Memory B cell (primary cell): Measurements from ENCODE around the gene AHCY.
A peak's percentile ranks its signal among the peaks of the same experiment; 100 is the strongest.
"Not testable (repeated sequence)": the region's sequence is repeated elsewhere in the genome, so short reads cannot be mapped to it uniquely, and the experiment has no call there.

Source experiments
- ATAC-seq: fragments of 150-1000 bp; cut with Tn5 transposase; 2 replicates; pipeline ENCODE4 v1.10.0; 2021; ENCODE audit warnings: low read depth, mild to moderate bottlenecking, moderate library complexity
- DNase-seq, 2 donors: peaks; one replicate each; pipeline ENCODE4 v3.0.0; 2022; ENCODE audit warnings: low spot score in 2 of 2
- H3K27ac Mint-ChIP-seq: one replicate; pipeline ENCODE4 v1.8.0; 2022; ENCODE audit warnings: mild to moderate bottlenecking, moderate library complexity, mixed read lengths
- H3K27me3 Mint-ChIP-seq: one replicate; pipeline ENCODE4 v1.8.0; 2022; ENCODE audit warnings: mixed read lengths
- H3K36me3 Mint-ChIP-seq: one replicate; pipeline ENCODE4 v1.8.0; 2022; ENCODE audit warnings: mild to moderate bottlenecking, mixed read lengths
- H3K4me1 Mint-ChIP-seq: one replicate; pipeline ENCODE4 v1.8.0; 2022; ENCODE audit warnings: mixed read lengths
- H3K4me3 Mint-ChIP-seq: one replicate; pipeline ENCODE4 v1.8.0; 2022; ENCODE audit warnings: mild to moderate bottlenecking, moderate library complexity, mixed read lengths
- H3K9me3 Mint-ChIP-seq: one replicate; pipeline ENCODE4 v1.8.0; 2022; ENCODE audit warnings: mixed read lengths

AHCY gene

DNA sequence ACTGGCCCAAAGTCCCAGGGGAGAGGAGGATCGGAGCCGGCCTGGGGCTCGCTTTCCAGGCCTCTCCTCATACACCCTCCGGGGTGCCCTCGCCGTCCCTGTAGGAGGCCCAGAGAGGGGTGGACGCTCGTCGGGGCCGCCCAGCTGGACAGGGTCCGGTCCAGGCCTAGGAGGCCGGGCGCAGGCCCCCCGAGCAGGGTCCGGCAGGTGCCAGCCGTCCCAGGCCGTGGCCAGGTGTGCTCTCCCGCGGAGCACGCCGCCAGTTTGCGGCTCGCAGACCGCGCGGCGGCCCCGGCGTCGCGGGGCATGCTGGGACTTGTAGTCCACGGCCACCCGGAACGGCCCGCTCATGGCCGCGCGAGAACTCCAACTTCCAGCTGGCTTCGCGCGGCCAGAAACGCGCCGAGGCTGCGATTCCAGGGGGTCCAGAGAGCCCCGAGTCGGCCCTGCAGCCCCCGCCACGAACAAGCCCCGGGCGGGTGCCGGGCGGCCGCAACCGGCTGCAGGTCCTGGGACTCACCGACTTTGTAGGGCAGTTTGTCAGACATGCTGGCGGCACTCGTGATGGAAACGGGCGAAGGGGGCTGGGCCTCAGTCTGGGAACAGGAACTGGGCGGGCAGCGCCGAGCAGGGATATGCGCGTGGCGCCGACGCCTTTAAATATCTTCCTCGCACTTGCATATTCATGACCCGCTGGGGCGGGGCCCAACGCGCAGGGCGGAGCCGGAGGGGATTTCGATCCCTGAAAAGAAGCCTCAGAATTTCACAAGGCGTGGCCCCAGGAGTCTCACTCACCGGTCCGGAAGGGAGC lies at the start of gene AHCY:
TSS of gene AHCY (minus strand) at position 633 of the 811 bp plus-strand sequence. CDS start at position 548, 85 bp downstream.
- Mint-ChIP-seq H3K27me3 (no peaks in the 10 kb centered on the region), H3K4me3 (peak within 1 kb of the TSS; percentile 92), H3K9me3 (no peaks in the 10 kb centered on the region), H3K4me1 (peaks cover 4% of the 10 kb centered on the region), H3K27ac (peak within 1 kb of the TSS; percentile 83), H3K36me3 (no peaks in the 10 kb centered on the region)
- ATAC-seq, result peak; percentile 89
- peak; percentile 83 to 89 for DNase-seq

DNA sequence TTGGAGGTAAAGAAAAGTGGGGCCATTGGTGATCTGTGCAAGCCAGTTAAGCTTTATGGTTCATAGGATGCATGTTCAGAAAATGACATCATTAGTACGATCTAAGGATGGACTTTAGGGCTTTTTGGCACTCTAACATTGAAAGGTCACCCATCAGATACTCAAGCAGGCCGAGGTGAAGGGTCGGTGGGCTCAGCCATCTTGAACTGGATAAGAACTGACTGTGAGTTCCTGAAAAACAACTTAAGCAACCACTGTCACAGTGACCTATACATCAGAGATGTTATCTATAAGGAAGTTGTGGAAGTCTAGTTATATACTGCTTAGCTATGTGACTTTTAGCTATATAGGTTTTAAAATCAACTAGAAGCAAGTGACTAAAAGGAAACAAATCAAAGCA lies 46.9 kb upstream of the AHCY start:
- Mint-ChIP-seq H3K27me3 (no peaks in the 10 kb centered on the region), H3K4me3 (no peak overlapping the region), H3K4me1 (no peaks in the 10 kb centered on the region), H3K27ac (no peak overlapping the region), H3K9me3 (no peaks in the 10 kb centered on the region), H3K36me3 (no peaks in the 10 kb centered on the region)
- ATAC-seq (no peak), DNase-seq (no peak)

DNA sequence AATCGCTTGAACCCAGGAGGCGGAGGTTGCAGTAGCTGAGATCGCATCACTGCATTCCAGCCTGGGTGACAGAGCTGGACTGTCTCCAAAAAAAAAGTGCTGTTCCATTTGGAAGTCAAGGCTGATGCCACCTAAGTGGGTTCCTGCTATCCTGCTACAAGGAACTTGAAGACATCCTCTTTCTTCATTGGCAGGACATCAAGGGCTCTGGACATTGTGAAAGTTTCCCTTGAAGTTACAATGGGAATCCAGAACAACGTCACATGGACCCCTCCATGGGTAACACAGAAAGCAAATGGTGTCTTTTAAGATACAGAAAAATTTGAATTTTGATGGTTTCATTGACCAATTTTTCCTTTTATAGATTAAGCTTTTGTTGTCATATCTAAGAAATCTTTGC lies 44.4 kb upstream of the AHCY start:
- Mint-ChIP-seq H3K9me3 (no peaks in the 10 kb centered on the region), H3K4me1 (peaks cover 3% of the 10 kb centered on the region), H3K27ac (no peak overlapping the region), H3K27me3 (no peaks in the 10 kb centered on the region), H3K4me3 (no peak overlapping the region), H3K36me3 (no peaks in the 10 kb centered on the region)
- DNase-seq, result no peak
- ATAC-seq, result no peak

DNA sequence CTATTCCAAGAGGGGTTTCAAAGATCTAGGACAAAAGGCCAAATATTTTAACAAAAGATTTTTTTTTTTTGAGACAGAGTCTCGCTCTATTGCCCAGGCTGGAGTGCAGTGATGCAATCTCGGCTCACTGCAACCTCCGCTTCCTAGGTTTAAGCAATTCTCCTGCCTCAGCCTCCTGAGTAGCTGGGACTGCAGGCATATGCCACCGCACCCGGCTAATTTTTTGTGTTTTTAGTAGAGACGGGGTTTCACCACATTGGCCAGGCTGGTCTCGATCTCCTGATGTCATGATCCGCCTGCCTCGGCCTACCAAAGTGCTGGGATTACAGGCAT lies 43.3 kb upstream of the AHCY start:
- not testable (repeated sequence) for H3K9me3 Mint-ChIP-seq, H3K4me1 Mint-ChIP-seq, H3K4me3 Mint-ChIP-seq, ATAC-seq, H3K27ac Mint-ChIP-seq, H3K36me3 Mint-ChIP-seq, H3K27me3 Mint-ChIP-seq, DNase-seq

DNA sequence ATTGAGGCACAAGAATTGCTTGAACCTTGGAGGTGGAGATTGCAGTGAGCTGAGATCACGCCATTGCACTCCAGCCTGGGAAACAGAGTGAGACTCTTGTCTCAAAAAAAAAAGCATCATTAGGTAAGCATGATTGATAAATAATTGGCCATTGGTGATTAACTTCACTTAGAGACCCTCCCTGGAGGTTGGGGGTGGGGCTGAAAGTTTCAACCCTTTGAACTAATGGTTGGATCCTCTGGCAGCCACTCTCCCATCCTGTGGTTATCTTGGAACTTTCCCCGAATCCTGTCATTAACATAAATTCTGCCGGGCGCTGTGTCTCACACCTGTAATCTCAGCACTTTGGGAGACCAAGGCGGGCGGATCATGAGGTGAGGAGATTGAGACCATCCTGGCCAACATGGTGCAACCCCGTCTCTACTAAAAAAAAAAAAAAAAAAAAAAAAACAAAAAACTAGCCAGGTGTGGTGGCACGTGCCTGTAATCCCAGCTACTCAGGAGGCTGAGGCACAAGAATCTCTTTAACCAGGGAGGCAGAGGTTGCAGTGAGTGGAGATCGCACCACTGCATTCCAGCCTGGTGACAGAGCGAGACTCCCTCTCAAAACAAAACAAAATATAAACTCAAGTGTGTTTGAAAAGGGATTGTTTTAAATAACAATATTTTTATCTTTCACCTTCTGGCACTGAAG lies 42.8 kb upstream of the AHCY start:
- ATAC-seq, H3K4me1 Mint-ChIP-seq, H3K27ac Mint-ChIP-seq, H3K36me3 Mint-ChIP-seq, H3K9me3 Mint-ChIP-seq, DNase-seq, H3K4me3 Mint-ChIP-seq, H3K27me3 Mint-ChIP-seq: not testable (repeated sequence)

DNA sequence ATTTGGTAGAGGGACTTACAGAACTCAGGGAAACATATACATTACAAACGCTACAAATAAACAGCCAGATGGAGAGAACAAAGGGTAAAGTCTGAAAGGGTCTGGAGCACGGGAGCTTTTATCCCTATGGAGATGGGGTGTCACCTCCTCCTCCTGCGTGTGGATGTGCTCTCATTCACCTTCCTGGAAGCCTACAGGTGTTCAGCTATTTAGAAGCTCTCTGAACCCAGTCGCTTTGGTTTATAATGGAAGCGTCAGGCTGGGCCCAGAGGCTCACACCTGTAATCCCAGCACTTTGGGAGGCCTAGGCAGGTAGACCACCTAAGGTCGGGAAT lies 42.2 kb upstream of the AHCY start:
- Mint-ChIP-seq H3K36me3 (no peaks in the 10 kb centered on the region), H3K27me3 (no peaks in the 10 kb centered on the region), H3K27ac (no peak overlapping the region), H3K4me1 (peaks cover 6% of the 10 kb centered on the region), H3K9me3 (no peaks in the 10 kb centered on the region), H3K4me3 (no peak overlapping the region)
- ATAC-seq (no peak), DNase-seq (no peak)

DNA sequence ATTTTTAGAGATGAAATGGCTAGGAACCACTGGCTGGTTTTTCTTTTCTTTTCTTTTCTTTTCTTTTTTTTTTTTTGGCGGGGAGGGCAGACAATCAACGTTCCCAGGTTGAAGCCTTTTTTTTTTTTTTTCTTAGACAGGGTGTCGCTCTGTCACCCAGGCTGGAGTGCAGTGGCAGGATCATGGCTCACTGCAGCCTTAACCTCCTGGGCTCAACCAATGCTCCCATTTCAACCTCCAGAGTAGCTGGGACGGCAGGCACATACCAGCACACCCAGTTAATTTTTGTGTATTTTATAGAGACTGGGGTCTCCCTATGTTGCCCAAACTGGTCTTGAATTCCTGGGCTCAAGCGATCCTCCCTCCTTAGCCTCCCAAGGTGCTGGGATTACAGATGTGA lies 41.1 kb upstream of the AHCY start:
- no peaks in the 10 kb centered on the region for H3K27me3 Mint-ChIP-seq
- no peak overlapping the region for H3K27ac Mint-ChIP-seq
- no peaks in the 10 kb centered on the region for H3K36me3 Mint-ChIP-seq
- ATAC-seq (no peak), DNase-seq (no peak)
- H3K4me3 Mint-ChIP-seq, result no peak overlapping the region
- peaks cover 11% of the 10 kb centered on the region for H3K4me1 Mint-ChIP-seq
- H3K9me3 Mint-ChIP-seq, result no peaks in the 10 kb centered on the region

DNA sequence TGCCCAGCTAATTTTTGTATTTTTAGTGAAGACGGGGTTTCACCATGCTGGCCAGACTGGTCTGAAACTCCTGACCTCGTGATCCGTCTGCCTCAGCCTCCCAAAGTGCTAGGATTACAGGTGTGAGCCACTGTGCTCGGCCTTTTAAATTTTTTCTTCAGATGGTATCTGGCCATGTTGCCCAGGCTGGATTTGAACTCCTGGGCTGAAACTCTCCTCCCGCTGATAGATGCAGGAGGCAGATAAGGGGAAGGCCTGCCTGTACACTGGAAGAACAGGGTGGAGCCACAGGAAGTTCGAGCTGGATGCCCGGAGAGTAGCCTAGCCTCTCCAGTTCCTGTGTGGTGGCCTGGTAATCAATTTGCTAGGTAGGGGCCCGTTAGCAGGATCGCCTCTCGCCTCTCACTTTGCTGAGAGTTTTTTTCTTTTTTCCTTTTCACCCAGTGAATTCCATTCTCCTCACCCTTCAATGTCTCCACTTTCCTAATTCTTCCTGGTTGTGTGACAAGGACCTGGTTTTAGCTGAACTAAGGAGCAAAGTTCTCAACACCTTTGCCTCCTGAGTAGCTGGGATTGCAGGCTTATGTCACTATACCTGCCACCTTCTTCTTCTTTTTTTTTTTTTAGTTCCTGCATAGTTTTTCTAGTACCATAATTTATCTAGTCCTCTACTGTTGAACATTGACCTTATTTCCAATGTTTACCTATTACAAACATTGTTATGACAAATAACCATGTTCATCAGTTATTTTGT lies 40.5 kb upstream of the AHCY start:
- Mint-ChIP-seq H3K4me3 (no peak overlapping the region), H3K9me3 (no peaks in the 10 kb centered on the region), H3K27me3 (no peaks in the 10 kb centered on the region), H3K27ac (peak overlapping the region; percentile 24), H3K4me1 (peaks cover 11% of the 10 kb centered on the region), H3K36me3 (no peaks in the 10 kb centered on the region)
- ATAC-seq, result no peak
- DNase-seq, result no peak

DNA sequence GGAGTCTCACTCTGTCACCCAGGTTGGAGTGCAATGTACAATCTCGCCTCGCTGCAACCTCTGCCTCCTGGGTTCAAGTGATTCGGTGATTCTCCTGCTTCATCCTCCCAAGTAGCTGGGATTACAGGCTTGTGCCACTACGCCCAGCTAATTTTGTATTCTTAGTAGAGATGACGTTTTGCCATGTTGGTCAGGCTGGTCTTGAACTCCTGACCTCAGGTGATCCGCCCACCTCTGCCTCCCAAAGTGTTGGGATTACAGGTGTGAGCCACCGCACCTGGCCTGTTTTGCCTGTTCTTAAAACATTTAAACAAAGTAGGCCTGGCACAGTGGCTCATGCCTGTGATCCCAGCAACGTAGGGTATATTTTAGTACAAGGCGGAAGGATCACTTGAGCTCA lies 38.0 kb upstream of the AHCY start:
- not testable (repeated sequence) for DNase-seq, H3K4me3 Mint-ChIP-seq, H3K27ac Mint-ChIP-seq, ATAC-seq, H3K9me3 Mint-ChIP-seq, H3K27me3 Mint-ChIP-seq, H3K36me3 Mint-ChIP-seq
- H3K4me1 Mint-ChIP-seq, result peaks cover 18% of the 10 kb centered on the region

DNA sequence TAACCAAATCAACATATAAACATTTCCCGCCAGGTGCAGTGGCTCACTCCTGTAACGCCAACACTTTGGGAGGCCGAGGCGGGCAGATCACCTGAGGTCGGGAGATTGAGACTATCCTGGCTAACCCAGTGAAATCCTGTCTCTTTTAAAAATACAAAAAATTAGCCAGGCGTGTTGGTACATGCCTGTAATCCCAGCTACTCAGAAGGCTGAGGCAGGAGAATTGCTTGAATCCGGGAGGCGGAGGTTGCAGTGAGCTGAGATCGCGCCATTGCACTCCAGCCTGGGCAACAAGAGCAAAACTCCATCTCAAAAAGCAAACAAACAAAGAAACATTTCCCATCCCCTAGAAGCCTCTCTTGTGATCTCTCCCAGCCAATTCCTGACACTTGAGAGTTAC lies 37.6 kb upstream of the AHCY start:
- not testable (repeated sequence) for DNase-seq

DNA sequence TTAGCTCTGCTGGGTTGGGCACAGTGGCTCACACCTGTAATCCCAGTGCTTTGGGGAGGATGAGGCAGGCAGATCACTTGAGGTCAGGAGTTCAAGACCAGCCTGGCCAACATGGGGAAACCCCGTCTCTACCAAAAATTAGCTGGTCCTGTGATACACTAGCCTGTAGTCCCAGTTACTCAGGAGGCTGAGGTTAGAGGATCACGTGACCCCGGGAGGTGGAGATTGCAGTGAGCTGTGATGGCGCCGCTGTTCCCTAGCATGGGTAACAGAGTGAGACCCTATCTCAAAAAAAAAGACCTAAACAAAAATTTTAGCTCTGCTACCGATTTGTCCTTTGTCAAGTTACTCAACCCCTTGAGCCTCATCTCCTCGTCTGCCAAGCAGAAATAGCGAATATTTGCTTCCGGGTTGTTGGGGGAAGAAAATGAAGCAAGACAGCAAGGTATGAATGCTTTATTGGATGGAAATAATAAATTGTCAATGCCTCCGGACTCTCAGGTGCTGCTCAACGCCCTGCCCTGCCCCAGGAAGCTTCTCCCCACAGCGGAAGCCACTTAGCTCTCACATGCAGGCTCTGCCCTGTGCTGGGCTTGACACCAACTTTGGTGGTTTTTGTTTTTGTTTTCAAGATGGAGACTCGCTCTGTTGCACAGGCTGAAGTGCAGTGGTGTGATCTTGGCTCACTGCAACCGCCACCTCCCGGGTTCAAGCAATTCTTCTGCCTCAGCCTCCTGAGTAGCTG lies 35.0 kb upstream of the AHCY start:
- no peaks in the 10 kb centered on the region for H3K36me3 Mint-ChIP-seq
- peak overlapping the region; percentile 93 for H3K27ac Mint-ChIP-seq
- peak; percentile 75 for ATAC-seq
- peak overlapping the region; percentile 84 for H3K4me3 Mint-ChIP-seq
- H3K27me3 Mint-ChIP-seq, result no peaks in the 10 kb centered on the region
- peaks cover 15% of the 10 kb centered on the region for H3K4me1 Mint-ChIP-seq
- no peaks in the 10 kb centered on the region for H3K9me3 Mint-ChIP-seq
- DNase-seq, result peak in 1 of 2 donors; percentile 29

More for the DNA sequence above, 37.6 kb upstream of the AHCY start:
- H3K4me1 Mint-ChIP-seq, result peaks cover 18% of the 10 kb centered on the region
- H3K4me3 Mint-ChIP-seq, H3K9me3 Mint-ChIP-seq, H3K36me3 Mint-ChIP-seq, H3K27ac Mint-ChIP-seq, ATAC-seq, H3K27me3 Mint-ChIP-seq: not testable (repeated sequence)

DNA sequence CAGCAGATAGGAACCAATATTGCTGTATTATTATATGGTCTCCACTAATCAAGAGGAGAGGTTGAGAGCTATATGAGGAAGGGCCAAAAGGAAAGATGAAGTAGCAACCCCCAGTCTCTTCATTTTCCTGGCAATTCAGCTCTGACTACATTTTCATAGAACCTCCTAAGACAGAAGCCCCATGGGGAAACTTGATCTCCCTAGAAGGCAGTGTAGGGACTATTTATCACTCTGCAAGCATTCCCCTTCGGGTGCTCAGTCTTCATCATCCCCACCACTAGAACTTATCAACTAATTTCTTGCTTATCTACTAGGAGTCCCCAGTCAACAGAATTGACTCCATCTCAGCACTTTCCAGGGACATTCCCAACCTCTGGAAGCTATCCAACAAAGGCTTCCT lies 34.4 kb upstream of the AHCY start:
- no peak for DNase-seq
- no peak for ATAC-seq
- peak overlapping the region; percentile 93 for H3K27ac Mint-ChIP-seq
- no peaks in the 10 kb centered on the region for H3K9me3 Mint-ChIP-seq
- no peaks in the 10 kb centered on the region for H3K36me3 Mint-ChIP-seq
- H3K4me1 Mint-ChIP-seq, result peaks cover 15% of the 10 kb centered on the region
- H3K27me3 Mint-ChIP-seq, result no peaks in the 10 kb centered on the region
- peak overlapping the region; percentile 84 for H3K4me3 Mint-ChIP-seq

DNA sequence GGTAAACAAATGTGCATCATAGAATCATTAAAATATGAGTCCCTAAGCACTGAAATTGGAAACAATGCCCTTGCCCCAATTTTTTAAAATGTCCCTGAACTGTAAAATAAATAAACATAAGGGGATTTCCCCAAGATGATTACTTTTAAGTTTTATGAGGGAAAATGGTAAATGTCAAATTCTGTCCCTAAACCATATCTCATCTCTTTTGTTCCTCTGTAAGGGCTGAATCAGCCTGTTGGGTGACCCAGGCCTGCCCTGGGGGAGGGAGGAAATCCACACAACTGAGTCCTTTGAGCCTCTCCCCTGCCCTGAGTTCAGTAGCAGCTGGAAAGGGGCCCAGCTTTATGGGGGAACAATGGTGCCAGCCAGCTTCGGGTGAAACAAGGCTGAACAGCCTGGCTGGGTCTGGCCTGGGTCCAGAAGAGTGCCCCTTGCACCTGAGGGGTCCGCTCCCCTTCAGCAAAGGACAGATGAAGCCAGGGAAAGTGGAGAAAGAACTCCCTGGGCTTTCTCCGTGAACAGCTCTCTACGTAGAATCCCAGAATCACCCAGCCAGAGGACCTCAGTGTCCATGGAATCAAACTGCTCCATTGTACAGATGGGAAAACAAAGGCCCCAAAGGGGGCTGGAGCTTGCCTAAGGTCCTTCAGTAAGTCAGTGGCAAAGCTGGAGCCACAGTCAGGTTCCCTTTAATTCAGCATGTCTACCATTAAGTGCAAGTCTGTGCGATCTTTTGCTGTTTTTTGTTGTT lies 31.7 kb upstream of the AHCY start:
- no peak for ATAC-seq
- Mint-ChIP-seq H3K4me3 (no peak overlapping the region), H3K27me3 (no peaks in the 10 kb centered on the region), H3K4me1 (peaks cover 9% of the 10 kb centered on the region), H3K36me3 (no peaks in the 10 kb centered on the region), H3K27ac (peak overlapping the region; percentile 53), H3K9me3 (no peaks in the 10 kb centered on the region)
- no peak for DNase-seq
